Left lung (tissue), 10 donors: Measurements from ENCODE around the gene RAB27B. TPM values are rescaled to one million over a fixed set of nuclear protein-coding genes. Genes with fewer than 3 reads are reported as not detected.

ENCODE experiments used
- ATAC-seq: fragments of 200-7000 bp; cut with Tn5 transposase; one replicate; pipeline ENCODE4 v1.9.1; 2020; ENCODE audit warnings: moderate library complexity
- DNase-seq, 4 donors: peaks; one replicate each; pipeline ENCODE4 v3.0.0-alpha.2; 2013 to 2020
- H3K27ac ChIP-seq, 2 donors: fragments of 200-600 bp; sonication (generic) in 1 of 2; one replicate each; pipeline versions ENCODE4 v1.5.0 to v1.8.0; 2020 to 2021
- H3K27me3 ChIP-seq, 2 donors: fragments of 200-600 bp; sonication (generic) in 1 of 2; one replicate each; pipeline versions ENCODE4 v1.5.0 to v1.8.0; 2020 to 2021
- H3K36me3 ChIP-seq, 2 donors: fragments of 200-600 bp; sonication (generic) in 1 of 2; one replicate each; pipeline versions ENCODE4 v1.5.0 to v1.8.0; 2020 to 2021
- H3K4me1 ChIP-seq, 2 donors: fragments of 200-600 bp; one replicate each; pipeline ENCODE4 v1.8.0; 2021
- H3K4me3 ChIP-seq, 2 donors: fragments of 200-600 bp; sonication (generic) in 1 of 2; one replicate each; pipeline versions ENCODE4 v1.5.0 to v1.8.0; 2020 to 2021; ENCODE audit warnings: mild to moderate bottlenecking in 1 of 2
- H3K9me3 ChIP-seq, 2 donors: fragments of 200-600 bp; sonication (generic) in 1 of 2; one replicate each; pipeline versions ENCODE4 v1.5.0 to v1.8.0; 2020 to 2021
- CTCF ChIP-seq, 2 donors: fragments of 200-600 bp; sonication (generic) in 1 of 2; IDR thresholded peaks; one replicate each; pipeline versions ENCODE4 v1.5.0 to v1.8.0; 2021; ENCODE audit warnings: antibody characterized with exemption in 2 of 2
- intact Hi-C, 2 donors: fragments of 100-400 bp; cut with DNase I; formaldehyde crosslinking; loops; one replicate each; pipeline versions ENCODE4 v1.11.2 to v1.14.2; 2022
- polyA plus RNA-seq, 6 donors: library from polyadenylated mRNA; unstranded; fragments of 120-200 nt; gene quantifications; one replicate each; pipeline ENCODE4 v1.2.1, GENCODE V29; 2013; ENCODE audit not compliant: insufficient read length in 6 of 6
- total RNA-seq, 2 donors: library from RNA; stranded (reverse); fragmentation: NEBNext Ultra II Directional; extraction: Animal tissue kit (Norgen Biotek cat#: 25700); gene quantifications; one replicate each; pipeline ENCODE4 v1.2.1, GENCODE V29; 2021
- donor health status: DM: no; HTN: yes; CAD: no.
- donor health status: DM: no; HTN: no; CAD: no.

RAB27B gene
- total and polyA plus RNA-seq, 8 donors = 7.4 to 66.6 (median 10.5) TPM

- Histone ChIP-seq H3K4me1 (no peaks in the 10 kb centered on the region), H3K9me3 (no peaks in the 10 kb centered on the region), H3K27me3 (no peaks in the 10 kb centered on the region), H3K36me3 (no peaks in the 10 kb centered on the region), H3K4me3 (no peak overlapping the region), H3K27ac (no peak overlapping the region)
- TF ChIP-seq CTCF (IDR thresholded peaks at IDR 0.05) = no peak
- DNase-seq (no peak), ATAC-seq (no peak)
- intact Hi-C loops = no loop called here
Measured at GRCh38 chr18:54786206-54786605, 42.1 kb upstream of the RAB27B start.

DNA sequence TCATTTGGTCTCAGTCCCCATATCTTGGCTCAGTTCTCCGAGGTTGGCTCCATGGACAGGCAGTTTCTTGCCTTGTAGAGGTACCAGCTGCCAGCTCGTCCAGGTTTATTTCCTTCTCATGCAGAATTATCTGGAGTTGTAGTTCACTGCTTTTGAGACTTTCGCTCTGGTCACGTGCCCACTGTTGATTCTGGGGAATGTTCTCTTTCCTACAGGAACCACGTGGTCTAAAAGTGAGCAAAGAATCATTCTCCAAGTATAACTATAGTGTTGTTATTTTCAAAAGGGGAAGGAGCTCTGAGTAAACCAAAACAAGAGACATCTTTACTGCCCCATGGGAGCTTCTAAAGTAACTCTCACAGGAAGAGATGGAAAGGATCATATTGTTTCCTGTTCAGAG, 41.2 kb upstream of the RAB27B start:
- Histone ChIP-seq H3K9me3 (no peaks in the 10 kb centered on the region), H3K36me3 (no peaks in the 10 kb centered on the region), H3K4me3 (no peak overlapping the region), H3K4me1 (no peaks in the 10 kb centered on the region), H3K27me3 (no peaks in the 10 kb centered on the region), H3K27ac (no peak overlapping the region)
- TF ChIP-seq CTCF (IDR thresholded peaks at IDR 0.05) = no peak
- ATAC-seq (no peak), DNase-seq (no peak)
- intact Hi-C loops = no loop called here

GRCh38 chr18:54787616-54788015, 40.7 kb upstream of the RAB27B start:
- Histone ChIP-seq H3K36me3 (no peaks in the 10 kb centered on the region), H3K27ac (no peak overlapping the region), H3K9me3 (no peaks in the 10 kb centered on the region), H3K4me1 (no peaks in the 10 kb centered on the region), H3K4me3 (no peak overlapping the region), H3K27me3 (no peaks in the 10 kb centered on the region)
- DNase-seq (no peak), ATAC-seq (no peak)
- TF ChIP-seq CTCF (IDR thresholded peaks at IDR 0.05) = no peak
- intact Hi-C loops = no loop called here

- Histone ChIP-seq H3K27me3 (no peaks in the 10 kb centered on the region), H3K36me3 (no peaks in the 10 kb centered on the region), H3K9me3 (no peaks in the 10 kb centered on the region), H3K4me3 (no peak overlapping the region), H3K4me1 (no peaks in the 10 kb centered on the region), H3K27ac (no peak overlapping the region)
- TF ChIP-seq CTCF (IDR thresholded peaks at IDR 0.05) = no peak
- intact Hi-C loops = no loop called here
- ATAC-seq (no peak), DNase-seq (no peak)
Measured at GRCh38 chr18:54790109-54790508, 38.2 kb upstream of the RAB27B start.

DNA sequence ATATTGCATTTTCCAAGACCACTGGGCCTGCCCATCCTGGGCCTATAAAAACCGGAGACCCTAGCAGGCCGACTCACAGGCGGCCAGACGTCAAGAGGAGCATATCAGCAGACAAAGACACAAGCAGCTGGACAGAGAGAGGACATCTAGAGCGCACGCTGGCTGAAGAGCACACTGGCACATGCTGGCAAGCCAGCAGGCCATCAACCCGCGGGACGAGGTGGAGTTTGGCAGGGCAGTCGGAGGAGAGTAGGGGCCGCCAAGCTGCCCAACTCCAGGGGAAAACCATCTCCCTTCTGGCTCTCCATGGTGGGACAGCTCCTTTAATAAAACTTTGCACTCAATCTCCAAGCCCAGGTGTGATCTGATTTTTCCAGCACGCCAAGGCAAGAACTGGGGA, 36.6 kb upstream of the RAB27B start:
- H3K27ac ChIP-seq = no peak overlapping the region
- TF ChIP-seq CTCF (IDR thresholded peaks at IDR 0.05) = no peak
- no peaks in the 10 kb centered on the region for H3K4me1 ChIP-seq
- no peak for DNase-seq
- no peak overlapping the region for H3K4me3 ChIP-seq
- intact Hi-C loops = no loop called here
- no peak for ATAC-seq
- no peaks in the 10 kb centered on the region for H3K27me3 ChIP-seq
- H3K36me3 ChIP-seq = no peaks in the 10 kb centered on the region
- no peaks in the 10 kb centered on the region for H3K9me3 ChIP-seq
